ENCODE data around the gene CRMP1.

Gene CRMP1

DNA sequence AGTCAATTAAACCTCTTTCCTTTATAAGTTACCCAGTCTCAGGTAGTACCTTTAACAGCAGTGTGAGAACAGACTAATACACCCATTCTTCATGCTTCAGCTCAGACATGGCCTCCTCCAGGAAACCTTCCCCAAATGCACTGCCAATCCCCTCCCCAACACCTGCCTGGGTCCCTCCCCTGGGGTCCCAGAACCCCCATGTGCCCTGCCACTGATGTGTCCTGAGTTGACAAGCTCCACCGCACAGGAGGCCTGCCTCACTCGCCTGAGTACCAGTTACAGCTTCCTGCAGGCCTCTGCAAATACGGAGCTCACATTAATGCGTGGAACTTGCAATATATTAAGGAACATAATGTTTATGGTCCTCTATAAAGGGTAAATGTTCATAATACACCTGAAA lies 34.9 kb upstream of the CRMP1 start:
- Histone ChIP-seq H3K9ac (ENCODE audit: low read depth, low read length) (no peak overlapping the region), H3K4me3 (ENCODE audit: low read depth, low read length) (no peak overlapping the region), H3K27me3 (ENCODE audit: control insufficient read depth, insufficient read depth, low read length) (no peaks in the 10 kb centered on the region), H3K9me3 (ENCODE audit: control insufficient read depth, insufficient read depth, low read length) (no peaks in the 10 kb centered on the region), H3K36me3 (ENCODE audit: control insufficient read depth, insufficient read depth, low read length) (no peaks in the 10 kb centered on the region), H3K4me1 (ENCODE audit: control insufficient read depth, insufficient read depth, low read length) (peaks cover 2% of the 10 kb centered on the region)

DNA sequence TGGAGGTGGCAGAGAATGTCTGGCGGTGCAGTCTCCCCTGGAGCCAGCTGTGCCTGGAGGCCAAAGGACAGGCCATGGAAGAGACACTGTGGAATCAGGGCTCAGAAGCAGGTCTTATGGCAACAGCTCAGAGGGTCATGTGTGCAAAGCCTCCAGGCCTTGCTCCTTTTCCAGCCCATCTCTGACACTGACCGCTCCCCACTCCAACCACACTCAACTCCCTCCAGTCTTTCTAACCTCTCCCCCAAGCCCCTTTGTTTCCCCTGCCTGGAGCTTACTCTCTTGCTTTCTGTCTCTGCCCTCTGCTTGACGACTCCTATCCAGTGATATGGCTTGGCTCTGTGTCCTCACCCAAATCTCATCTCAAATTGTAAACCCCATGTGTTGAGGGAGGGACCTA lies 34.2 kb upstream of the CRMP1 start:
- Histone ChIP-seq H3K27me3 (ENCODE audit: control insufficient read depth, insufficient read depth, low read length) (no peaks in the 10 kb centered on the region), H3K4me3 (ENCODE audit: low read depth, low read length) (no peak overlapping the region), H3K36me3 (ENCODE audit: control insufficient read depth, insufficient read depth, low read length) (no peaks in the 10 kb centered on the region), H3K4me1 (ENCODE audit: control insufficient read depth, insufficient read depth, low read length) (peaks cover 2% of the 10 kb centered on the region), H3K9me3 (ENCODE audit: control insufficient read depth, insufficient read depth, low read length) (no peaks in the 10 kb centered on the region), H3K9ac (ENCODE audit: low read depth, low read length) (no peak overlapping the region)

DNA sequence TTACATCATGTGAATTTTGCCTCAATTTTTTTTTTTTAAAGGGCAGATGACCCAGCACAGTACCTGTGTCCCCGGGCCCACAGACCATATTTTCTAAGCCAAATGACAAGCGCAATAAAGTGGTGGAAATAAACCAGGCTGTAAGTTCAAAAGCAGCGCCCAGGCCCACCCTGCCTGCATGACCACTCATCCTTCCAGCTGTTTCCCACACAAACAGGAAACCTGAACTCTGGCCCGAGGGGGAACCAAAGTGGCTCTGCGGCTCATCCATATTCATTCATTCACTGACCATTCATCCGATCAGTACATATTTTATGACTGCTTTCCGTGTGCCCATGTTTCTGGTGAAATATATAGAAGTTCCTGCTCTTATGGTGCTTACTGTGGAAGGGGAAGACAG lies 33.7 kb upstream of the CRMP1 start:
- Histone ChIP-seq H3K9me3 (ENCODE audit: control insufficient read depth, insufficient read depth, low read length) (no peaks in the 10 kb centered on the region), H3K36me3 (ENCODE audit: control insufficient read depth, insufficient read depth, low read length) (no peaks in the 10 kb centered on the region), H3K27me3 (ENCODE audit: control insufficient read depth, insufficient read depth, low read length) (no peaks in the 10 kb centered on the region), H3K9ac (ENCODE audit: low read depth, low read length) (no peak overlapping the region), H3K4me1 (ENCODE audit: control insufficient read depth, insufficient read depth, low read length) (peaks cover 2% of the 10 kb centered on the region), H3K4me3 (ENCODE audit: low read depth, low read length) (no peak overlapping the region)

DNA sequence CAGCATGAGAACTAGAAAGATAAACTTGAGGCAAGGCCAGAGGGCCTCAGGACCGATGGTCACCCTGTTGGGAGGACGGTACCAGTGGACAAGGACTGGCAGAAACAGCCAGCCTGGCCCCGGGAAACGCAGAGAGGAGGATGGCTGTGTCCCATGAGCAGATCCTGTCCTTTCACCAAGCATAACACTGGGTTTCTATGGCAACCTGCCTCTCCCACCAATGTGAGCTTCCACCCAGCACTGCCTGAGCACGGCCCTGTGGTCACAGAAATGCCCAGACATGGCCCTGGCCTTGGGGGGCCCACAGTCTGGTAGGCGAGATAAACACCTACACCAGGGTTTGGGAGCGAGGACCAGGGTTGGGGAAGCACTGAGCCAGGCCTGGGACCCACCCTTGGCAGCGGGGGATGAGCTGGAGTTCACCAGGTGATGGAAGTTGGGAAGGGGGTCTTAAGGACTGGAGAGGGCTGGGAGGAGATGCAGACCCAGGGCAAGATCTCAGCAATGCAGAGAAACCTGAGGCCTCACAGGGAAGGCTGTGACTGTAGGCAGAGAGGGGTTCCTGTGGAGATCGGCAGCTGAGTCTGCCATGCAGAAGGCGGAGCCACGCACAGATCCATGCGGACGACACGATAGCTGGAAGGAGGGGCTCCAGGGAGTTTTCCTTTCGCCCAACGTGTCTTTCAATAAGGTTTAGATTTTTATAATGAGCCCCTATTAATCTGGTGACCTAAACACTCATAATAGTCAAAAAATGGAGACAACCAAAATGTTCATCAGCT lies 32.7 kb upstream of the CRMP1 start:
- Histone ChIP-seq H3K4me3 (ENCODE audit: low read depth, low read length) (no peak overlapping the region), H3K36me3 (ENCODE audit: control insufficient read depth, insufficient read depth, low read length) (no peaks in the 10 kb centered on the region), H3K9me3 (ENCODE audit: control insufficient read depth, insufficient read depth, low read length) (no peaks in the 10 kb centered on the region), H3K27me3 (ENCODE audit: control insufficient read depth, insufficient read depth, low read length) (no peaks in the 10 kb centered on the region), H3K4me1 (ENCODE audit: control insufficient read depth, insufficient read depth, low read length) (peaks cover 2% of the 10 kb centered on the region), H3K9ac (ENCODE audit: low read depth, low read length) (no peak overlapping the region)

DNA sequence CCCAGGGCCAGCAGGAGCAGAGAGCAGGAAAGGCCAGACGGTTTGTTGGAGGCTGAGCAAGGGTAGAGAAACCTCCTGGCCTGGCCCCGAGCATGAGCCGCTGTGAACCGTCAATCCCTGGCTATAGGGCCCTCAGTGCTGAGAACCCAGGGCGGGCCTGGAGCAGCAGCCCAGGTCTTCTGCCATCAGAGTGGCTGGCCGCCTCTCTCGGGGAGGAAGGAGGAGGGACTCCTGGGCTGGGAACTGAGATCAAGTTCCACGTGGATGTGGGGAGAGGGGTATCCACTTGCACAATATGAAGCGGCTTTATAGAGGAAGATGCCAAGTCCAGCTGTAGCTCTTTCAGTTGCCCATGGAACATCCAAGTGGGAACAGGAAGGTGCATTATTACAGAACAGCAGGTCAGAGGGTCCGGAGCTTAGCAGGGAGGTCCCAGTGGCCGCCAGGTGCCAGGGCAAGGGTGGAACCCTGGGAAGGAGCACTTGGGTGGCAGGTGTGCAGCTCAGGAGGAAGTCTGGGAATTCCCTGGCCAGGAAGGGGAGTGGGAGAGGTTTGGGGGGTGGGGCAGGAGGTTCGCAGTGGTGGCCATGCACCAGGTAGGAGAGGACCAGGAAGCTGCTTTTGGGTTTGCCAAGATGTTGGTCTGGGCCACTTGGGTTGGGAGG lies 31.7 kb upstream of the CRMP1 start:
- Histone ChIP-seq H3K4me3 (ENCODE audit: low read depth, low read length) (no peak overlapping the region), H3K27me3 (ENCODE audit: control insufficient read depth, insufficient read depth, low read length) (no peaks in the 10 kb centered on the region), H3K9me3 (ENCODE audit: control insufficient read depth, insufficient read depth, low read length) (no peaks in the 10 kb centered on the region), H3K4me1 (ENCODE audit: control insufficient read depth, insufficient read depth, low read length) (peaks cover 2% of the 10 kb centered on the region), H3K9ac (ENCODE audit: low read depth, low read length) (no peak overlapping the region), H3K36me3 (ENCODE audit: control insufficient read depth, insufficient read depth, low read length) (no peaks in the 10 kb centered on the region)

DNA sequence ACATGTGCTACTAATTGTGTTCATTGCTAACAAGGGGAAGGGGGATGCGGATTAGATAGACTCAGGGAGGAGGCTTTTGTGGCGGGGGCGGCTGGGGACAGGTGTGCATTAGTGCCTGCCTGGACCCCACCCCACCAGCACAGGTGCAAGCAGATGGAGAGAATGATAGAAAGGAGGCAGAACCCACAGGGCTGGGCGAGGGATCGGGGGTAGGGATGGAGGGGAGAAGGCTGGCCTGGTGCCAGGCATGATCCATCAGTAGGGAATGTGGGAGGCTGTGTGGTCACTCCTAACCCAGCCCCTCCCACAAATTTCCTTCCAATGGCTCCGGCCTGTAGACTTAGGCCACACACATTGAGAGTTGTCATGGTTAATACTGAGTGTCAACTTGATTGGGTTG lies 30.5 kb upstream of the CRMP1 start:
- Histone ChIP-seq H3K4me3 (ENCODE audit: low read depth, low read length) (no peak overlapping the region), H3K36me3 (ENCODE audit: control insufficient read depth, insufficient read depth, low read length) (no peaks in the 10 kb centered on the region), H3K4me1 (ENCODE audit: control insufficient read depth, insufficient read depth, low read length) (peaks cover 2% of the 10 kb centered on the region), H3K9ac (ENCODE audit: low read depth, low read length) (no peak overlapping the region), H3K9me3 (ENCODE audit: control insufficient read depth, insufficient read depth, low read length) (no peaks in the 10 kb centered on the region), H3K27me3 (ENCODE audit: control insufficient read depth, insufficient read depth, low read length) (no peaks in the 10 kb centered on the region)

DNA sequence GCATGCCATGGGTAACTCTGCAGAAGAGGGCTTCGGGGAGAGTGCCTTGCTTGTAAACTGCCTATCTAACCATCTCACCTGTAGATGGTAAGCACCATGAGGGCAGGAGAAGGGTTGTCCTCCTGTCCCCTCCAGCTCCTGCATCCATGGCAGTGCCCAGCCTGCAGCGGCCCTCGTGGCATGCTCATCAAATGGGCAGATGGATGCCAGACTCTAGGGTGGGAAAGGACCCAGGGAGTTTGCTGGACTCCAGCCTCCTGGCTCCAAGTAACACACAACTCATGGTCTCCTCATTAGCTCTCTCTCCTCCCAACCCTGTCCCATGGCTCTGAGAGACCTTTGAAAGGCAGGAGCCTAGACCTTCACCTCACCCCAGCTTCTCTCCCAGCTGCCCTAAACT lies 29.7 kb upstream of the CRMP1 start:
- Histone ChIP-seq H3K9me3 (ENCODE audit: control insufficient read depth, insufficient read depth, low read length) (no peaks in the 10 kb centered on the region), H3K27me3 (ENCODE audit: control insufficient read depth, insufficient read depth, low read length) (no peaks in the 10 kb centered on the region), H3K9ac (ENCODE audit: low read depth, low read length) (no peak overlapping the region), H3K4me3 (ENCODE audit: low read depth, low read length) (no peak overlapping the region), H3K4me1 (ENCODE audit: control insufficient read depth, insufficient read depth, low read length) (peaks cover 2% of the 10 kb centered on the region), H3K36me3 (ENCODE audit: control insufficient read depth, insufficient read depth, low read length) (no peaks in the 10 kb centered on the region)

DNA sequence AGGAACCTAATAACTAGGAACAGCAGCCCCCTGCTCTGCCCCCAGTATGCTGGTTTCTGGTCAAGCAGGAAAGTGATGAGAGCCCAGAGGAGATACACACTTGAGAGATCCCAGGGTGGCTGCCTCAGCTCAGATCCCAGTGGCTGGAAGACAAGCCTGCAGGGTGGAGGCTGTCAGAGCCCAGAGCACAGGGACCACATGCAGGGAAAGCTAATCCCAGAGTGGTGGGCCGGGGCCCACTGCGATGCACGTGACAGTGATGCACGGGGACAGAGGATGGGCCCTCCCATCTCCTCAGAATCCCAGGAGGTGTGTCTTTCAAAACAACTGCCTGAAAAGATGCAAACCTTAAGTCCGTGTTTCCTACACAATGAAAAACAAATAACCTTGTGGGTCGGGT lies 29.1 kb upstream of the CRMP1 start:
- Histone ChIP-seq H3K9me3 (ENCODE audit: control insufficient read depth, insufficient read depth, low read length) (no peaks in the 10 kb centered on the region), H3K36me3 (ENCODE audit: control insufficient read depth, insufficient read depth, low read length) (no peaks in the 10 kb centered on the region), H3K9ac (ENCODE audit: low read depth, low read length) (no peak overlapping the region), H3K27me3 (ENCODE audit: control insufficient read depth, insufficient read depth, low read length) (no peaks in the 10 kb centered on the region), H3K4me1 (ENCODE audit: control insufficient read depth, insufficient read depth, low read length) (peaks cover 2% of the 10 kb centered on the region), H3K4me3 (ENCODE audit: low read depth, low read length) (no peak overlapping the region)

DNA sequence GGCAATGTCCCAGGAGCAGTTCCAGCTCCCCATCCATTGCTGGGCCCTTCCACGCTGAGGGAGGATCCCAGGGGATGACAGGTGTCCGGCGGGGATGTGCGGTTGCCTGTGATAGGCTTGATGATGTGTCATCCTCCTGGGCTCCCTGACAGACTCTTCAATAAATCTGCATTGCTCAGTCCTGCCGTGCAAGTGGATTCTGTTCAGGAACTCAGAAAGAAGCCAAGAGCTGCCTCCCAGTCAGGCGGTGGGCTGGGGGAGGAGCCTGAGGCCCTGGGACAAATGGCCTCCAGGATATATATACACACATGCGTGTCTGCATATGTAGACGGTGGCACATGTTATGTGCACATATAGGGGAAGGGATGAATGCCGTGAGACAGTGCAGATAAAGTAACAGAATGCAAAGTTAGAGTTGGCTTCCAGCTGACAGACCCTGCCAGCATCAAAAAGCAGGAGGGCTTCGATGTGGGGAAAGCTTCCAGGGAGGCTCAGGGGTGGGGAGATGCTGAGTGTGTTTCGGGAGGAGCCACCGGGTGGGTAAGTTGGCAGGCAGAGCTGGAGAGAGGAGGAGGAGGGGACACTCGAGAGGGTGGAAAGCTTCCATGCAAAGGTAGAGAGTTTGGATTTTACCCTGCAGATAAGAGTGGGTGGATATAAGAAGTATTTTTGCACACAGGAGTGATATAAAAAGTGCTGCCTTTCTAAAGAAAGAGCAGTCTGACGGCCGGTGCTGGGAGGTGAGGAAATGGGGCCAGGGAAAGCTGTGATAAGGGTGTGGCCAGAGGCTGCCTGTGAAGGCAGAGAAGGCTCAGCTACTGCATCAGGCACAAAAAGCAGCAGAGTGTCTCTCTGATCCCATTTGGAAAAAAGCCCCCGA lies 28.5 kb upstream of the CRMP1 start:
- Histone ChIP-seq H3K9ac (ENCODE audit: low read depth, low read length) (no peak overlapping the region), H3K4me3 (ENCODE audit: low read depth, low read length) (no peak overlapping the region), H3K36me3 (ENCODE audit: control insufficient read depth, insufficient read depth, low read length) (no peaks in the 10 kb centered on the region), H3K27me3 (ENCODE audit: control insufficient read depth, insufficient read depth, low read length) (no peaks in the 10 kb centered on the region), H3K9me3 (ENCODE audit: control insufficient read depth, insufficient read depth, low read length) (no peaks in the 10 kb centered on the region), H3K4me1 (ENCODE audit: control insufficient read depth, insufficient read depth, low read length) (peaks cover 2% of the 10 kb centered on the region)

DNA sequence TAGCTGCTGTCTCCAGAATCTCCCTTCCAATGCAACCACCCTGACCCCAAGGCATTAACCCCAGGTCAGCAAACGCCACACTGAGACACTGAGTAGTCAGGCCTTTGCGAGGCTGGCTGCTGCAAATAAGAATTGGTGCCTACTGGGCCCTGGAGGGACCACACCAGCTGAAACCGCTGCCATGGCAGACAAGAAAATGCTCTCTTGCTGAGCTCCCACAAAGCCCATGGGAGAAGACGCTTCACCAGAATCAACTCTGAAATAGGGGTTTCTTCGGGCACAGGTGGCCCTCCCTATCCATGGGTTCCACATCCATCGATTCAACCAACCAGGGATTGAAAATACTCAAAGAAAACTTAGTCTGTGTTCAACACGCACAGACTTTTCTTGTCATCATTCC lies 26.7 kb upstream of the CRMP1 start:
- Histone ChIP-seq H3K9me3 (ENCODE audit: control insufficient read depth, insufficient read depth, low read length) (no peaks in the 10 kb centered on the region), H3K4me3 (ENCODE audit: low read depth, low read length) (no peak overlapping the region), H3K9ac (ENCODE audit: low read depth, low read length) (no peak overlapping the region), H3K4me1 (ENCODE audit: control insufficient read depth, insufficient read depth, low read length) (no peaks in the 10 kb centered on the region), H3K27me3 (ENCODE audit: control insufficient read depth, insufficient read depth, low read length) (peaks cover 2% of the 10 kb centered on the region), H3K36me3 (ENCODE audit: control insufficient read depth, insufficient read depth, low read length) (no peaks in the 10 kb centered on the region)

DNA sequence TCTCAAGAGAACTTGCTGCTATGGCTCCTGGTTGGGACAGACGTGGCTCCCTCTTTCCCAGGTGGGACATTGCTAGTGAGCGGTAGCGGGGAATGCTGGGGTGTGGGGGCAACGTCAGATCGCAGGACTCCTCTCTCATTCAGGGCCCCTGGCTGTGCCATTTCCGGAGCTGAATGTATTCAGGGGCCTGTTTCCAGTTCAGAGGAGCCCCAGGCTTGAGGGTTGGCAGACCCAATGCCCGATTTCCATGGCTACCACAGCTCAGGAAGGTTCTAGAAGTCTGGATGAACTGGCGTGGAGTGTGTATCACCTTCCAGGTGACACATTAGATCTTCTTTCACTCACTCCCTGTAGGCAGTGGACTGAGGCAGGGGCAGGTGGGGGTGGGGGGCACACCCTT lies 26.2 kb upstream of the CRMP1 start:
- Histone ChIP-seq H3K9ac (ENCODE audit: low read depth, low read length) (no peak overlapping the region), H3K4me1 (ENCODE audit: control insufficient read depth, insufficient read depth, low read length) (no peaks in the 10 kb centered on the region), H3K9me3 (ENCODE audit: control insufficient read depth, insufficient read depth, low read length) (no peaks in the 10 kb centered on the region), H3K36me3 (ENCODE audit: control insufficient read depth, insufficient read depth, low read length) (no peaks in the 10 kb centered on the region), H3K4me3 (ENCODE audit: low read depth, low read length) (no peak overlapping the region), H3K27me3 (ENCODE audit: control insufficient read depth, insufficient read depth, low read length) (peaks cover 2% of the 10 kb centered on the region)

Measured in iPS-15b (cell line).